Brain microvascular endothelial cell (primary cell): ENCODE measurements around the gene MAP3K6.

Experiments
- DNase-seq: peaks from one replicate; pipeline ENCODE4 v3.0.0-alpha.2; 2020
- H3K27ac ChIP-seq: fragments of 250-450 bp; sonication (Bioruptor Pico); 2 replicates; pipeline ENCODE4 v1.5.1; 2020; ENCODE audit warnings: mild to moderate bottlenecking, moderate library complexity
- H3K27me3 ChIP-seq: fragments of 250-450 bp; sonication (Bioruptor Pico); replicated peaks from 2 replicates; pipeline ENCODE4 v1.5.1; 2020; ENCODE audit warnings: mild to moderate bottlenecking
- H3K36me3 ChIP-seq: fragments of 250-450 bp; sonication (Bioruptor Pico); replicated peaks from 2 replicates; pipeline ENCODE4 v1.5.1; 2020; ENCODE audit warnings: mild to moderate bottlenecking
- H3K4me3 ChIP-seq: 2 replicates; pipeline ENCODE4 v1.5.1; 2011; ENCODE audit warnings: low read depth, mild to moderate bottlenecking, control low read depth, low read length, moderate library complexity
- in situ Hi-C: cut with HindIII; loops from 2 replicates; pipeline ENCODE4 v1.10.0; 2017; ENCODE audit warnings: low sequenced_read_pairs, low pct_ligation_motif_present
- TF ChIP-seq, protein P1 (sequence below): IDR thresholded peaks from 2 replicates; pipeline ENCODE4 v1.5.1; 2011; ENCODE audit warnings: low read depth, mild to moderate bottlenecking, moderate library complexity, low read length, control low read depth, inconsistent platforms; ENCODE audit errors: missing control alignments

The MAP3K6 gene, protein sequence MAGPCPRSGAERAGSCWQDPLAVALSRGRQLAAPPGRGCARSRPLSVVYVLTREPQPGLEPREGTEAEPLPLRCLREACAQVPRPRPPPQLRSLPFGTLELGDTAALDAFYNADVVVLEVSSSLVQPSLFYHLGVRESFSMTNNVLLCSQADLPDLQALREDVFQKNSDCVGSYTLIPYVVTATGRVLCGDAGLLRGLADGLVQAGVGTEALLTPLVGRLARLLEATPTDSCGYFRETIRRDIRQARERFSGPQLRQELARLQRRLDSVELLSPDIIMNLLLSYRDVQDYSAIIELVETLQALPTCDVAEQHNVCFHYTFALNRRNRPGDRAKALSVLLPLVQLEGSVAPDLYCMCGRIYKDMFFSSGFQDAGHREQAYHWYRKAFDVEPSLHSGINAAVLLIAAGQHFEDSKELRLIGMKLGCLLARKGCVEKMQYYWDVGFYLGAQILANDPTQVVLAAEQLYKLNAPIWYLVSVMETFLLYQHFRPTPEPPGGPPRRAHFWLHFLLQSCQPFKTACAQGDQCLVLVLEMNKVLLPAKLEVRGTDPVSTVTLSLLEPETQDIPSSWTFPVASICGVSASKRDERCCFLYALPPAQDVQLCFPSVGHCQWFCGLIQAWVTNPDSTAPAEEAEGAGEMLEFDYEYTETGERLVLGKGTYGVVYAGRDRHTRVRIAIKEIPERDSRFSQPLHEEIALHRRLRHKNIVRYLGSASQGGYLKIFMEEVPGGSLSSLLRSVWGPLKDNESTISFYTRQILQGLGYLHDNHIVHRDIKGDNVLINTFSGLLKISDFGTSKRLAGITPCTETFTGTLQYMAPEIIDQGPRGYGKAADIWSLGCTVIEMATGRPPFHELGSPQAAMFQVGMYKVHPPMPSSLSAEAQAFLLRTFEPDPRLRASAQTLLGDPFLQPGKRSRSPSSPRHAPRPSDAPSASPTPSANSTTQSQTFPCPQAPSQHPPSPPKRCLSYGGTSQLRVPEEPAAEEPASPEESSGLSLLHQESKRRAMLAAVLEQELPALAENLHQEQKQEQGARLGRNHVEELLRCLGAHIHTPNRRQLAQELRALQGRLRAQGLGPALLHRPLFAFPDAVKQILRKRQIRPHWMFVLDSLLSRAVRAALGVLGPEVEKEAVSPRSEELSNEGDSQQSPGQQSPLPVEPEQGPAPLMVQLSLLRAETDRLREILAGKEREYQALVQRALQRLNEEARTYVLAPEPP (N-terminal part only)

DNA sequence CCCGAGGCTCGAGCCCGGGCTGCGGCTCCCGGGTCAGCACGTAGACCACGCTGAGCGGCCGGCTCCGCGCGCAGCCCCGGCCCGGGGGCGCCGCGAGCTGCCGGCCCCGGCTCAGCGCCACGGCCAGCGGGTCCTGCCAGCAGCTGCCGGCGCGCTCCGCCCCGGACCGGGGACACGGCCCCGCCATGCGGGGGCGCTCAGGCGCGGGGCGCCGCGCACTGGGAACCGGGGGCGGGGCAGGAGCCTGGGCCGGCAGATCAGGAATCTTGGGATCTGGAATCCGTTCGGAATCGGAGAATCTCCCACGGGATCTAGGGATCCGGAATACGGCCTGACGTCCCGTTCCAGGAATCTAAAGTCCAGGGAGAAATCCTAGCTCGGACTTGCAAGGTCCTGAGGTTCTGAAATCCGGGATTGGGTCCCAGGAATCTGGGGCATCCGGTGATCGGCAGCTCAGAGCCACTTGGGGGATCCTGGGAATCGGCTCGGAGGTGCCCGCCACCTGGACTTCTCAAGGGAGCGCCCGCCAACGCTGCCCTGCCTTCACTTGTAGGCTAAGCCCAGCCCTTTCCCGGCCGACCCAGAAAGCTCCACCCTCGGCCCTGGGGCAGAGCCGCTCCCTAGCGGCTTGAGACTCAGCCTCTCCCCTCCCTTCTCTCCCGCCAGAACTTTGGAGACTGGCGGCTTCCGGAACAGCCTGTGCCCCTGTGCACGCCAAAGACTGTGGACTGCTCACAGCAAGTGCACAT is at the start of gene MAP3K6:
Gene MAP3K6, minus strand, starts transcription at position 551 of the 749 bp plus-strand sequence. Its CDS starts 364 bp downstream, at position 187.
- H3K27ac ChIP-seq = peak within 1 kb of the TSS; percentile 80
- TF ChIP-seq, protein P1, sequence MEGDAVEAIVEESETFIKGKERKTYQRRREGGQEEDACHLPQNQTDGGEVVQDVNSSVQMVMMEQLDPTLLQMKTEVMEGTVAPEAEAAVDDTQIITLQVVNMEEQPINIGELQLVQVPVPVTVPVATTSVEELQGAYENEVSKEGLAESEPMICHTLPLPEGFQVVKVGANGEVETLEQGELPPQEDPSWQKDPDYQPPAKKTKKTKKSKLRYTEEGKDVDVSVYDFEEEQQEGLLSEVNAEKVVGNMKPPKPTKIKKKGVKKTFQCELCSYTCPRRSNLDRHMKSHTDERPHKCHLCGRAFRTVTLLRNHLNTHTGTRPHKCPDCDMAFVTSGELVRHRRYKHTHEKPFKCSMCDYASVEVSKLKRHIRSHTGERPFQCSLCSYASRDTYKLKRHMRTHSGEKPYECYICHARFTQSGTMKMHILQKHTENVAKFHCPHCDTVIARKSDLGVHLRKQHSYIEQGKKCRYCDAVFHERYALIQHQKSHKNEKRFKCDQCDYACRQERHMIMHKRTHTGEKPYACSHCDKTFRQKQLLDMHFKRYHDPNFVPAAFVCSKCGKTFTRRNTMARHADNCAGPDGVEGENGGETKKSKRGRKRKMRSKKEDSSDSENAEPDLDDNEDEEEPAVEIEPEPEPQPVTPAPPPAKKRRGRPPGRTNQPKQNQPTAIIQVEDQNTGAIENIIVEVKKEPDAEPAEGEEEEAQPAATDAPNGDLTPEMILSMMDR = peak; percentile 27
- H3K36me3 ChIP-seq = no peaks in the 10 kb centered on the region
- peak; percentile 57 for DNase-seq
- in situ Hi-C loops = no loop called here
- H3K27me3 ChIP-seq = no peaks in the 10 kb centered on the region
- H3K4me3 ChIP-seq = peak within 1 kb of the TSS; percentile 74

DNA sequence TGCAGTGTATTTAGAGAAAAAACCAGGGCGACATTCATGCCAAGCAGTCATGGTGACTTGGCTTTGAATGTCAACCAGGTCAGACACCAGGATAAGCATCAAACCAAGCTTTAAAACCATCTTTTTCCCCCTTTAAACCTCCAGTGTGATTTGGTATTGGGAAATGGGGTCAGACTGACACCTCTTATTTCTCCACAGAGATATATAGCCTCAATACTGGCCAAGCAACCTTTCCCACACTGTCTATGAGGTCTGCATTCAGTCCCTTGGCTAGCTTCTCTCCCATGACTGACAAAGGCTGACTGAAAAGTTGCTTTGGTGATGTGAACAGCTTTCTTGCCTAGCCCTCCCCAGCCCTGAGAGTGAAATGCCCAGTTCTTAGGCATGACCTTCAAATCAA is 47.3 kb upstream of the MAP3K6 start:
- TF ChIP-seq, protein P1 = no peak
- no peak for DNase-seq
- Histone ChIP-seq H3K36me3 (peaks cover 77% of the 10 kb centered on the region), H3K27ac (no peak overlapping the region), H3K27me3 (no peaks in the 10 kb centered on the region), H3K4me3 (no peak overlapping the region)
- in situ Hi-C loops = loop anchor here (25.0 kb wide), 1 partner anchor 148 kb away; no protein-coding TSS in a partner anchor

DNA sequence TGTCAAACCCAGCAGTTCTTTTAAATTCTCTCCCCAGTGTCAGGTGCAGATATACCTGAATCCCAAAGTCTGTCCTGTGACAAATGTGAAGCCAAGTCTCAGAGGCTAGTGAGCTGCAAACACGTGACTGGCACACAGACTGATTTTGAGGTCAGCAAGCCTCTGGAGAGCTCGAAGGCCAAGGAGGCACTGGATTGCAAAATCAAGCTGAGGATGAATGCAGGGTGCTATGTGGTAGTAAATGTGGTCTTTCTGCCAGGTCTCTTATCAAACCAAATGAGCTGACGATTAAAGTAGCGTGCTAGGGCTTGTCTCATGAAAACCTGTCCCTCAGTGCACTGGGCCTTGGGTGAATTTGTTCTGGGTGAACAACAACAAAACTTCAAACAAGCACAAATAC is 46.2 kb upstream of the MAP3K6 start:
- Histone ChIP-seq H3K27me3 (no peaks in the 10 kb centered on the region), H3K36me3 (peaks cover 80% of the 10 kb centered on the region), H3K27ac (no peak overlapping the region), H3K4me3 (no peak overlapping the region)
- DNase-seq = no peak
- TF ChIP-seq, protein P1 = no peak
- in situ Hi-C loops = loop anchor here (25.0 kb wide), 1 partner anchor 149 kb away; no protein-coding TSS in a partner anchor

DNA sequence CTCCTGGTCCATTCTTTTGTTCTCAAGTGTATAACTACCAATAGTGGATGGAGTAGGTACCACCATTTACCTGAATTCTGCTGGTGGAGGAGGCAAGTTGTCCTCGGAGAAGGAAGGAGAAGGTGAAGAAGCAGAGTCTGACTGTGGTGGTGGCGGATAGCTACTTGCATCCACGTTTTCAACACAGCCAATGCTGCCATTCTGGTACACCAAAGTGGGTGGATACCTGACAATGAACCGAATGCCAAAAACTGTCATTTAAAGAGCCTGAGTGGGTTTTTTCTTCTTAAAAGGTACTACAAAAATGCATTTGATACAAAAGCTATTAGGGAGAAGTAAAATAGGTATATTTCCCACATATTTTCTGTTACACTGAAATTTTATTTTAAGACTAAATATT is 45.7 kb upstream of the MAP3K6 start:
- H3K4me3 ChIP-seq = no peak overlapping the region
- no peaks in the 10 kb centered on the region for H3K27me3 ChIP-seq
- in situ Hi-C loops = loop anchor here (25.0 kb wide), 1 partner anchor 150 kb away; no protein-coding TSS in a partner anchor
- H3K27ac ChIP-seq = no peak overlapping the region
- TF ChIP-seq, protein P1 = no peak
- peaks cover 82% of the 10 kb centered on the region for H3K36me3 ChIP-seq
- DNase-seq = no peak

DNA sequence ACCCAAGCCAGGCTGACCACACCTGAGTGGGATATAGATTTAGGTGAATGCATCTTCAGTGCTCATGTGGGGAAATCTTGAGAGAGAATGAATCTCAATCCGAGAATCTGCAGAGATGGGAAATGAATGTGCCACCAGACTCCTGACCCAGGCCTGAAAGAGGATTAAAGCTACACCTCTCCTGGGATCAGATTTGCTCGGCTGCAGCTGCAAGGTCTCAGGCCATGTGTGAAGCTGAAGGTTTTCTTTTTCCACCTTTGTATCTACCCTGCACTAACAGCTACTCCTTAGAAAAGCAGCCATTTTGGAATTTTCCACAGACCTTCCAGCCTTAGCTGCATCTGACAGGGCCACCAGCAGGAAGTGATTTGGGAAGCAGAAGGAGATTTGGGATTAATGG is 43.9 kb upstream of the MAP3K6 start:
- Histone ChIP-seq H3K27ac (no peak overlapping the region), H3K36me3 (peaks cover 75% of the 10 kb centered on the region)
- in situ Hi-C loops = loop anchor here (25.0 kb wide), 1 partner anchor 152 kb away; no protein-coding TSS in a partner anchor

More for the DNA sequence above, 43.9 kb upstream of the MAP3K6 start:
- no peak overlapping the region for H3K4me3 ChIP-seq
- no peak for DNase-seq
- TF ChIP-seq, protein P1 = no peak
- no peaks in the 10 kb centered on the region for H3K27me3 ChIP-seq
